GM18526 (cell line): ENCODE results near the gene CGB2.

Source experiments
- POLR2A ChIP-seq: IDR thresholded peaks from 3 replicates; pipeline ENCODE4 v1.6.1; 2011; ENCODE audit not compliant: insufficient read length; ENCODE audit errors: extremely low read depth

CGB2 gene

DNA sequence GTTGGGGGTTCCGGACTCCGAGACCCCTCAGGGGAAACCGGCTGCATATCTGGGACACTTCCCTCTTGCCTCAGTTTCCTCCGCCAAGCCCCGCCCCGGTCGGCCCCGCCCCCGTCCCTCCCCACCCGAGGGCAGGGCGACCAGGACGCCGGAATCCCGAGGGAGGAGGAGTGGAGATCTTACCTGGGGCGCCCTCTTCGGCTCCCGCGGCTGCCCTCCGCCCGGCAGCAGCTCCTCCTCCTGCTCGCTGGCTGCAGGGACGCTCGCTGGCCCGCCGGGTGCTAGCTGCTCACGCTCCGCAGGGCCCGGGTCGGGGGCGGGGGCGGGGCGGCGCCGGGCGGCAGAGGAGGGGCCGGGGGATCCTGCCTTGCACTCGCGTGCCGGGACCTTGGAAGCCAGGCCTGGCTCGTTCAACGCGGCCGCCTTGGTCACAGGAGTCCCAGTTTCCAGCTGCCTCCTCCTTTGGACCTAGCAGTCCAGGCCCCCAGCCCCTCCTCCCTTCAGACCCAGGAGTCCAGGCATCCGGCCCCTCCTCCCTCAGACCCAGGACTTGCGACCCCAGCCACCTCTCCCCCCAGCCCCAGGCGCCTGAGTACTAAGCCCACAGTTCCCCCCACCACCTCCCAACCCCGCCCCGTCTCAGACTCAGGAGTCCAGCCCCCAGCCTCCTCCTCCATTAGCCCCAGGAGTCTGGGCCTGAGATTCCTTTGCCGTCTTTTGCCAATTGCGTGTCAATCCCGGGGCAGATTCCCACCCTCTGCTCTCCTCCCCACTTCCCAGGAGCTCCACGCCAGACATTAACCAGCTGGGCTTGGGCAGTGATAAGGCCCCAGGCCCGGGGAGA lies 33.3 kb downstream of the CGB2 start, which contains the start of gene NTF4:
NTF4 (minus strand) TSS at position 51 of the 844 bp plus-strand sequence. CDS start 2,821 bp downstream, outside the sequence.
- TF ChIP-seq POLR2A: no peak

DNA sequence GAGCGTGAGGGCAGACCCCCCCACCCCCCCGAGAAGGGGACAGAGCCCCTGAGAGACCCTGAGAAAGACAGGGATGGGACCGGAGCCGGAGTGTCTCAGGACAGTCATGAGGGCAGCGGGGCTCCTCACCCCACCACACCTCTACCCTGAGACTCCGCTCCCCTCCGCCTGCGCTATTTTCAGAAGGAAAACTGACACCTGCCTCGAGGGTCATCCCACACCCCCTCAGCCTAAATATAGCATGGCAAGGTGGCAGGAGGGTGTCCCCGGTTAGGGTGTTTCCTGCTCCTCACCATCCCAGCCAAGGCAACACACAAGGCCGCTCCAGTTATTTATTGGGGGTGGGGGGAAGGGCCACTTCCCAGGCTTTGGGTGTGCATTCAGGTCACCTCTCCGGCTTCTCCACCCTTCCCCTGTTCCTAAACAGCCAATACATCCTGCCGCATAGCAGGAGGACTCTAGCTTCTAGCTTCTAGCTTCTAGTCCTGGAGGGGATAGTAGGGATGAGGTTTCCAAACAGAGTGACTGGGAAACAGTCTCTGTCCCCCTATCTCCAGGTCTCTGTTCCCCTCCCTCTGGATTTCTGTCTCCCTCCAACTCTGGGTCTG lies 34.3 kb downstream of the CGB2 start:
- no peak for TF ChIP-seq POLR2A

DNA sequence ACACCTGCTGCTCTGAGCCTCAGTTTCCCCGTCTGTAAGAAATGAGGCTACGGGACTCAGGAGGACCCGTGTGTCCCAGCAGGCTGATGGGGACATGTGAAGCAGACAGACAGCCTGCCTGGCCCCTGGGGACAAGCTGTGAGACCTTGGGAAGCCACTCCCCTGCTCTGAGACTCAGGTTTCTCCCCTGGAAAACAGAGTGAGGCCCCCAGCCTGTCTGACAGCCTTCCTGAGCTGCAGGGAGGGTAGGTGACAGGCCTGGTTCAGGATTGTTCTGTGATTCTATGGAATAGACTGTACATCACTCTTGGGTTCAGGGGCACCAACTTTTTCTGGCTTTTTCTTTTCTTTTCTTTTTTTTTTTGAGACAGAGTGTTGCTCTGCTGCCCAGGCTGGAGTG lies 35.9 kb downstream of the CGB2 start:
- TF ChIP-seq POLR2A: no peak

DNA sequence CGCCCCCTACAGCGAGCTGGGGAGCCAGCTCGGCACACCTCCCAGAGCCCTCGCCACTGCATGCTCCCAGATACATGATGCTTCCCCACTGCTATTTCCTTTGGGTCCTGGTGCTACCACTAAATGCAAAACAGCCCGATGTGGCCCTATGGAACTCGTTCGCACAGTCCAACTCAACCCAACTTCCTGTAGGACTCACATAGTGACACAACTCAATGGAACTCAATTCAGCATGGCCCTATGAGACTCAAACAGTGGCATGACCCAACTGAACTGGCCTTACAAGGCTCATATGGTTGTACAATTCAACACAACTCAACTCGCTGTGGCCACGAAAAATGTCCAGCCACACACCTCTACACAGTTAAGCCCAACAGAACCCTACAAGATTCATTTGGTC lies 37.3 kb downstream of the CGB2 start:
- no peak for TF ChIP-seq POLR2A

DNA sequence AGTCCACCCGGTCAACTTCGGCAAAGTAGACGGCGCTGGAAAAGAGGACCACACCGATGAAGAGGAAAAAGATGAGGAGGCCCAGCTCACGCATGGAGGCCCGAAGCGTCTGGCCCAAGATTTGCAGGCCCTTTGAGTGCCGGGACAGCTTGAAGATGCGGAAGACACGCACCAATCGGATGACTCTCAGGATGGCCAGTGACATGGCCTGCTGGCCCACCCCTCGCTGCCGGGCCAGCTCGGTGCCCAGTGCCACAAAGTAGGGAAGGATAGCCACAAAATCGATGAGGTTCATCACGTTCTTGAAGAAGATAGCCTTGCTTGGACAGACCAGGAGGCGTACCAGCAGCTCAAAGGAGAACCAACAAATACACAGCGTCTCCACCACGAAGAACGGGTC lies 38.7 kb downstream of the CGB2 start:
- no peak for TF ChIP-seq POLR2A

DNA sequence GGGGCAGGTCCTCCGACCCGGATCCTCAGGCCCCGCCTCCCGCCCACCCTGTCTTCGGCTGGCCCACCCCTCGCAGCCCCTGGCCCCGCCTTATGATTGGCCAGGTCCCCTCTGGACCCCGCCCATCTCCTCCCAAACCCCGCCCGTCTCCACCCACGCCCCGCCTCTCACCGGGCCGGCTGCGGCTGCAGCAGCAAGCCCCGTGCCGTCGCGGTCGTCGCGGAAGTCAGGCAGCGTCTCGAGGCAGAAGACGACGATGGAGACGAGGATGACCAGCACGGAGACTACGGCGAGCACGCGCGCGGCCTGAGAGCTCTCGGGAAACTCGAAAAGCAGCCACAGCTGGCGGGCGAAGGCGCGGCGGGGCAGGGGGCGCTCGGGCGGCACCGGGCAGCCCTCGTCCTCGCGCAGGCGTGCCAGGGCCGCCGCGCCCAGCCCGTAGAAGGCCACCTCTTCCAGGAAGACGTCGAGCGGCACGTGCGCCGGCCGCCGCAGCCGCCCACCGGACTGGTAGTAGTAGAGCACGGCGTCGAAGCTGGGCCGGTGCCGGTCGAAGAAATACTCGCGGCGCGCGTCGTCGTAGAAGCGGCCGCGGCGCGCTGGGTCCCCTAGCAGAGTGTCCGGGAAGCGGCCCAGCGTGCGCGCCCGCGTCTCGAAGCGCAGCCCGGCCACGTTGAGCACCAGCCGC lies 40.3 kb downstream of the CGB2 start:
- TF ChIP-seq POLR2A: no peak

DNA sequence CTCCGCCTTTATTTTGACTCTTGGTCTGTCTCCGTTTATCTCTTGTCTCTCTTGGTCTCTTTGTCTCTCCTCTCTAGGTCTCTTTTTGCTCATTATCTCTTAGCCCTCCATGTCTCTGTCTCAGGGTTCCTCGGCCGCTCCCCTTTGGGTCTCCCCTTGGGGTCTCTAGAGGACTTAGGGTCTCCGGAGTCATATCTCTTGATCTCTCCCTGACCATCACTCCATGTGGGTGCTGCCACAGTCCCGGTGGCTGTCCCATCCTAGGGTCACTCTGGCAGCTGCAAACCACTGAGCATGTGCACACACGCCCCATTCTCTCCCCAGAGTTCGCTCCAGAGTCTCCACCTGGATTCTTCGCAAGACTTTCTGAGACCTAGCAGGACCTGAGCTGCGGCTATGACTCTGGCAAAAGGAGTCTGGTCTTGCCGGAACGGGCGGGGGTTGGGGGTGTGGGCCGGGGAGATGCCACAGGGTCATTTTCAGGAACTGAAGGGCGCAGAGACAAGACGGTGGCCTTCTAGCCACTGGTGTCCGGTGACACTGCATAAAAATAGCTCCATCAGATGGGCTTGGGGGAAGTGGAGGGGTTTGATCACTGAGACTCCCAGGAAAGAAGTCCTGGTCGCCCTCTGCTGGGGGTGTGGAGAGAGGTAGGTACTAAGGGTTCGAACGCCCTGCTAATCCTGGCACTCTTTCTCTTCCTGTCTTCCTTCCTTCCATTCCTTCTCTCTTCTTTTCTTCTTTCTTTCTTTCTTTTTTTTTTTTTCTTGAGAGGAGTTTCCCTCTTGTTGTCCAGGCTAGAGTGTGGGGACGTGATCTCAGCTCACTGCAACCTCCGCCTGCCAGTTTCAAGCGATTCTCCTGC lies 42.1 kb downstream of the CGB2 start:
- no peak for TF ChIP-seq POLR2A

DNA sequence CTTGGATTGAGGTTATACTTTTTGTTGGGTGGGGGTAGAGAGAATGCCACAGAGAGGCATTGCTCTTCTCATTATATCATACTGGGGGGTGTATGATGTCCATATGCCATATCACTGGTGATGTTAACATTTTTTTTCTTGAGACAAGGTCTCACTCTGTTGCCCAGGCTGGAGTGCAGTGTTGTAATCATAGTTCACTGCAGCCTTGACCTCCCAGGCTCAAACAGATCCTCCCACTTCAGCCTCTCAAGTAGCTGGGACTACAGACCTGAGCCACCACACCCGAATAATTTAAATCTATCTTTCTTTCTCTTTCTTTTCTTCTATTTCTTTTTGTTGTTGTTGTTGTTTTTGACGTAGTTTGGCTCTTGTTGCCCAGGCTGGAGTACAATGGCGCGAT lies 48.7 kb downstream of the CGB2 start:
- TF ChIP-seq POLR2A: no peak

DNA sequence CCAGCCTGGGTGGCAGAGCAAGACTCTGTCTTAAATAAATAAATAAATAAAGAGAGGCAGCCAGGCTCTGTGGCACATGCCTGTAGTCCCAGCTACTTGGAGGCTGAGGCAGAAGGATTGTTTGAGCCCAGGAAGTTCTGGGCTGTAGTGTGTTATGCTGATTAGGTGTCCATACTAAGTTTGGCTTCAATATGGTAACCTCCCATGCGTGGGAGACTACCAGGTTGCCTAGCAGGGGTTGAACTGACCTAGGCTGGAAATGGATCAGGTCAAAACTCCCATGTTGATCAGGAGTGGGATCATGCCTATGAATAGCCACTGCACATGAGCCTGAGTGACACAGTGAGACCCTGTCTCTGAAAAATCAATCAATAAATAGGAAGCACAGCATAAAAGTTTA lies 49.6 kb downstream of the CGB2 start:
- no peak for TF ChIP-seq POLR2A
